IMR-90 (cell line): Measurements from ENCODE around the gene ELAVL4. TPM values are rescaled to one million over a fixed set of nuclear protein-coding genes. Genes with fewer than 3 reads are reported as not detected.

ENCODE experiments used
- ATAC-seq: fragments of 200-7000 bp; cut with Tn5 transposase; 2 replicates; pipeline ENCODE4 v1.9.1; 2020; ENCODE audit warnings: low read depth, mild to moderate bottlenecking, moderate library complexity
- BruUV-seq: library from RNA; stranded (reverse); fragments of 400-500 nt; replicated peaks from 2 replicates; lab custom pipeline; 2021; lab: Mats Ljungman, UMichigan
- CTCF ChIA-PET: fragments of 300-600 bp; formaldehyde crosslinking; extraction: SDS; loops from one replicate; lab custom pipeline; 2021; ENCODE audit warnings: antibody characterized with exemption; lab: Yijun Ruan, JAX
- POLR2A ChIA-PET: fragments of 300-600 bp; sonication (Branson Sonifier 250); formaldehyde crosslinking; loops from one replicate; lab custom pipeline; 2022; ENCODE audit warnings: antibody characterized with exemption; ENCODE audit not compliant: unreplicated experiment; lab: Charles Lee
- DNase-seq: peaks from one replicate; pipeline ENCODE4 v3.0.0; 2013
- H2AFZ ChIP-seq: replicated peaks from 2 replicates; pipeline ENCODE3; 2013; ENCODE audit warnings: low read length, mild to moderate bottlenecking; ENCODE audit not compliant: poor library complexity
- H2AK5ac ChIP-seq: 2 replicates; pipeline ENCODE4 v1.6.1; 2013; ENCODE audit warnings: low read depth, low read length, inconsistent platforms
- H2AK9ac ChIP-seq: replicated peaks from 2 replicates; pipeline ENCODE3; 2013; ENCODE audit warnings: mild to moderate bottlenecking, low read depth, low read length, moderate library complexity; ENCODE audit not compliant: poor library complexity
- H2BK120ac ChIP-seq: 2 replicates; pipeline ENCODE4 v1.6.1; 2013; ENCODE audit warnings: low read depth, low read length, inconsistent platforms
- H2BK15ac ChIP-seq: 3 replicates; pipeline ENCODE4 v1.6.1; 2013; ENCODE audit warnings: low read depth, low read length, inconsistent platforms
- H2BK20ac ChIP-seq: 2 replicates; pipeline ENCODE4 v1.6.1; 2013; ENCODE audit warnings: low read depth, mild to moderate bottlenecking, inconsistent platforms, low read length, moderate library complexity
- H2BK5ac ChIP-seq: 2 replicates; pipeline ENCODE4 v1.6.1; 2013; ENCODE audit warnings: mild to moderate bottlenecking, low read depth, low read length, inconsistent platforms; ENCODE audit not compliant: poor library complexity, severe bottlenecking
- H3K14ac ChIP-seq: replicated peaks from 2 replicates; pipeline ENCODE4 v1.6.1; 2013; ENCODE audit warnings: low read depth, low read length, inconsistent platforms
- H3K18ac ChIP-seq: 2 replicates; pipeline ENCODE4 v1.6.1; 2013; ENCODE audit warnings: low read depth, low read length, control low read depth
- H3K23ac ChIP-seq: 2 replicates; pipeline ENCODE4 v1.6.1; 2013; ENCODE audit warnings: low read depth, low read length, inconsistent platforms
- H3K27ac ChIP-seq: 2 replicates; pipeline ENCODE4 v1.5.1; 2013; ENCODE audit warnings: mild to moderate bottlenecking, control low read depth, low read length; ENCODE audit not compliant: insufficient read depth
- H3K27me3 ChIP-seq: 2 replicates; pipeline ENCODE4 v1.6.1; 2013; ENCODE audit warnings: low read length; ENCODE audit not compliant: control insufficient read depth, insufficient read depth
- H3K36me3 ChIP-seq: 2 replicates; pipeline ENCODE4 v1.6.1; 2013; ENCODE audit warnings: low read length, mixed read lengths; ENCODE audit not compliant: control insufficient read depth, insufficient read depth
- H3K4ac ChIP-seq: 2 replicates; pipeline ENCODE4 v1.6.1; 2013; ENCODE audit warnings: low read depth, low read length, inconsistent platforms
- H3K4me1 ChIP-seq: 2 replicates; pipeline ENCODE4 v1.6.1; 2013; ENCODE audit warnings: low read length, mixed read lengths; ENCODE audit not compliant: control insufficient read depth, insufficient read depth
- H3K4me2 ChIP-seq: 2 replicates; pipeline ENCODE4 v1.6.1; 2013; ENCODE audit warnings: low read depth, mild to moderate bottlenecking, control low read depth, low read length, moderate library complexity
- H3K4me3 ChIP-seq: 2 replicates; pipeline ENCODE4 v1.5.1; 2013; ENCODE audit warnings: low read depth, mild to moderate bottlenecking, control low read depth, low read length, moderate library complexity; ENCODE audit not compliant: insufficient read depth
- H3K56ac ChIP-seq: 2 replicates; pipeline ENCODE4 v1.6.1; 2013; ENCODE audit warnings: low read length, inconsistent platforms; ENCODE audit not compliant: insufficient read depth; ENCODE audit errors: extremely low read depth
- H3K79me1 ChIP-seq, 2 experiments: 2 replicates each; pipeline ENCODE4 v1.6.1; 2013; ENCODE audit warnings: low read length in 2 of 2, inconsistent platforms in 1 of 2, low read depth in 1 of 2
- H3K9ac ChIP-seq: 2 replicates; pipeline ENCODE4 v1.6.1; 2013; ENCODE audit warnings: low read depth, low read length, control low read depth
- H3K9me1 ChIP-seq: 2 replicates; pipeline ENCODE4 v1.6.1; 2013; ENCODE audit warnings: low read length, inconsistent platforms; ENCODE audit not compliant: insufficient read depth
- H3K9me3 ChIP-seq: 2 replicates; pipeline ENCODE4 v1.6.1; 2013; ENCODE audit warnings: low read length; ENCODE audit not compliant: control insufficient read depth, insufficient read depth
- H4K20me1 ChIP-seq: 2 replicates; pipeline ENCODE4 v1.6.1; 2013; ENCODE audit warnings: low read length, inconsistent platforms; ENCODE audit not compliant: insufficient read depth
- H4K5ac ChIP-seq: 2 replicates; pipeline ENCODE4 v1.6.1; 2013; ENCODE audit warnings: mild to moderate bottlenecking, low read depth, low read length, control low read depth
- H4K8ac ChIP-seq, 2 experiments: 2 replicates each; pipeline ENCODE4 v1.6.1; 2013; ENCODE audit warnings: low read depth in 2 of 2, low read length in 2 of 2, control low read depth in 1 of 2, inconsistent platforms in 1 of 2
- H4K91ac ChIP-seq: 2 replicates; pipeline ENCODE4 v1.6.1; 2013; ENCODE audit warnings: low read depth, low read length, inconsistent platforms; ENCODE audit not compliant: insufficient read depth
- BHLHE40 ChIP-seq: fragments of 150-350 bp; IDR thresholded peaks from 2 replicates; pipeline ENCODE4 v1.6.1; 2016; ENCODE audit warnings: mild to moderate bottlenecking, low read depth, low read length
- CEBPB ChIP-seq: IDR thresholded peaks from 2 replicates; pipeline ENCODE4 v1.6.1; 2012; ENCODE audit warnings: low read depth, low read length, improper control_type of control experiment
- CHD1 ChIP-seq: IDR thresholded peaks from 2 replicates; pipeline ENCODE4 v1.6.1; 2012; ENCODE audit warnings: low read depth, low read length, improper control_type of control experiment
- CTCF ChIP-seq: conservative IDR thresholded peaks from 2 replicates; pipeline ENCODE4 v1.5.1; 2012; ENCODE audit warnings: mild to moderate bottlenecking, low read depth, low read length, improper control_type of control experiment
- FOS ChIP-seq: fragments of 150-350 bp; IDR thresholded peaks from 2 replicates; pipeline ENCODE4 v1.6.1; 2016; ENCODE audit warnings: low read depth, low read length
- MAFK ChIP-seq: IDR thresholded peaks from 2 replicates; pipeline ENCODE4 v1.6.1; 2012; ENCODE audit warnings: low read depth, low read length, improper control_type of control experiment
- MAZ ChIP-seq: IDR thresholded peaks from 2 replicates; pipeline ENCODE4 v1.6.1; 2012; ENCODE audit warnings: low read depth, mild to moderate bottlenecking, low read length, improper control_type of control experiment, moderate library complexity, borderline replicate concordance
- MXI1 ChIP-seq: IDR thresholded peaks from 2 replicates; pipeline ENCODE4 v1.6.1; 2012; ENCODE audit warnings: low read depth, mild to moderate bottlenecking, low read length, moderate library complexity, borderline replicate concordance
- NFE2L2 ChIP-seq: fragments of 150-350 bp; IDR thresholded peaks from 2 replicates; pipeline ENCODE4 v1.6.1; 2016; ENCODE audit warnings: low read depth, mild to moderate bottlenecking, low read length
- POLR2A ChIP-seq: IDR thresholded peaks from 2 replicates; pipeline ENCODE4 v1.6.1; 2012; ENCODE audit warnings: mild to moderate bottlenecking, low read depth, low read length
- RAD21 ChIP-seq: IDR thresholded peaks from 2 replicates; pipeline ENCODE4 v1.6.1; 2012; ENCODE audit warnings: low read length, improper control_type of control experiment
- RCOR1 ChIP-seq: IDR thresholded peaks from 2 replicates; pipeline ENCODE4 v1.6.1; 2012; ENCODE audit warnings: mild to moderate bottlenecking, low read length, improper control_type of control experiment; ENCODE audit not compliant: insufficient replicate concordance
- RFX5 ChIP-seq: IDR thresholded peaks from 2 replicates; pipeline ENCODE4 v1.8.0; 2012; ENCODE audit warnings: low read depth, mild to moderate bottlenecking, low read length, moderate library complexity
- SMC3 ChIP-seq: fragments of 150-350 bp; IDR thresholded peaks from 2 replicates; pipeline ENCODE4 v1.6.1; 2016; ENCODE audit warnings: low read depth, mild to moderate bottlenecking, antibody characterized with exemption, low read length, moderate library complexity
- USF2 ChIP-seq: fragments of 150-350 bp; IDR thresholded peaks from 2 replicates; pipeline ENCODE4 v1.6.1; 2017; ENCODE audit warnings: mild to moderate bottlenecking, antibody characterized with exemption, low read length, low read depth
- WGBS, 2 experiments: methylation state at CpG; one replicate each; pipeline versions ENCODE4 v1.1.5 to v1.1.7; 2013; ENCODE audit warnings: missing lambda C conversion rate in 2 of 2; ENCODE audit not compliant: insufficient read length in 1 of 2; ENCODE audit errors: extremely low coverage in 2 of 2; 5-methylcytosine and 5-hydroxymethylcytosine counted together
- dilution Hi-C: fragments of 300-500 bp; cut with HindIII; formaldehyde crosslinking; loops from one replicate; pipeline ENCODE4 v1.14.3; 2018; ENCODE audit warnings: low sequenced_read_pairs; ENCODE audit not compliant: unreplicated experiment
- in situ Hi-C: fragments of 300-500 bp; cut with MboI; formaldehyde crosslinking; loops from 3 replicates; pipeline ENCODE4 v1.14.3; 2019; ENCODE audit warnings: low sequenced_read_pairs, inconsistent platforms, mixed read lengths
- intact Hi-C: fragments of 100-400 bp; cut with micrococcal nuclease; formaldehyde crosslinking; loops from 2 replicates; pipeline ENCODE4 v1.10.0; 2022
- polyA plus RNA-seq, 3 experiments: library from polyadenylated mRNA; depleted of rRNA; stranded (reverse); fragments of >200 nt; gene quantifications; 2 replicates each; pipeline ENCODE4 v1.2.3, GENCODE V29; 2012; ENCODE audit warnings: low replicate concordance in 1 of 3
- total RNA-seq: library from RNA; depleted of rRNA; stranded (reverse); fragments of >200 nt; gene quantifications from 2 replicates; pipeline ENCODE4 v1.2.3, GENCODE V29; 2012
- TF ChIP-seq, protein P1 (sequence below): fragments of 150-350 bp; IDR thresholded peaks from 2 replicates; pipeline ENCODE4 v1.6.1; 2016; ENCODE audit warnings: low read depth, mild to moderate bottlenecking, low read length, moderate library complexity, borderline replicate concordance

Gene ELAVL4
- total and polyA plus RNA-seq, 2 of the 4 experiments (the other 2 are of a cell fraction), result not detected

- H2BK120ac ChIP-seq, result no peak overlapping the region
- POLR2A ChIA-PET, result no interaction called here
- no peak overlapping the region for H3K18ac ChIP-seq
- H2AFZ ChIP-seq, result no peak overlapping the region
- WGBS, 2 experiments, result no CpG with 5 or more reads among the region's 4 CpGs
- H2BK20ac ChIP-seq, result no peak overlapping the region
- no peak overlapping the region for H4K8ac ChIP-seq
- H3K4ac ChIP-seq, result no peak overlapping the region
- H4K5ac ChIP-seq, result no peak overlapping the region
- no peaks in the 10 kb centered on the region for H3K4me1 ChIP-seq
- in situ Hi-C loops (no loop called here), intact Hi-C loops (no loop called here), dilution Hi-C loops (no loop called here)
- no peaks in the 10 kb centered on the region for H3K27me3 ChIP-seq
- no peak overlapping the region for H2BK5ac ChIP-seq
- H3K14ac ChIP-seq, result no peak overlapping the region
- no peak overlapping the region for H3K27ac ChIP-seq
- no peak overlapping the region for H3K4me3 ChIP-seq
- no peak overlapping the region for H3K23ac ChIP-seq
- no peak overlapping the region for H2AK9ac ChIP-seq
- H3K9me1 ChIP-seq, result no peaks in the 10 kb centered on the region
- H3K56ac ChIP-seq, result no peak overlapping the region
- H3K79me1 ChIP-seq, result no peaks in the 10 kb centered on the region
- H3K9me3 ChIP-seq, result peaks cover 19% of the 10 kb centered on the region
- H4K91ac ChIP-seq, result no peak overlapping the region
- no peaks in the 10 kb centered on the region for H4K20me1 ChIP-seq
- no peaks in the 10 kb centered on the region for H3K36me3 ChIP-seq
- CTCF ChIA-PET, result no interaction called here
- no peak overlapping the region for H2BK15ac ChIP-seq
- no peak overlapping the region for H2AK5ac ChIP-seq
- TF ChIP-seq FOS (no peak), CEBPB (no peak), NFE2L2 (no peak), SMC3 (no peak), RFX5 (no peak), POLR2A (no peak), MXI1 (no peak), CHD1 (no peak), BHLHE40 (no peak), RAD21 (no peak), MAZ (no peak), RCOR1 (no peak), CTCF (no peak), USF2 (no peak), MAFK (no peak)
- TF ChIP-seq, protein P1, sequence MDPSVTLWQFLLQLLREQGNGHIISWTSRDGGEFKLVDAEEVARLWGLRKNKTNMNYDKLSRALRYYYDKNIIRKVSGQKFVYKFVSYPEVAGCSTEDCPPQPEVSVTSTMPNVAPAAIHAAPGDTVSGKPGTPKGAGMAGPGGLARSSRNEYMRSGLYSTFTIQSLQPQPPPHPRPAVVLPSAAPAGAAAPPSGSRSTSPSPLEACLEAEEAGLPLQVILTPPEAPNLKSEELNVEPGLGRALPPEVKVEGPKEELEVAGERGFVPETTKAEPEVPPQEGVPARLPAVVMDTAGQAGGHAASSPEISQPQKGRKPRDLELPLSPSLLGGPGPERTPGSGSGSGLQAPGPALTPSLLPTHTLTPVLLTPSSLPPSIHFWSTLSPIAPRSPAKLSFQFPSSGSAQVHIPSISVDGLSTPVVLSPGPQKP, result no peak
- H3K4me2 ChIP-seq, result no peak overlapping the region
- BruUV-seq, result no TSS peak
- ATAC-seq (no peak), DNase-seq (no peak)
- no peak overlapping the region for H3K9ac ChIP-seq
Measured at GRCh38 chr1:50228871-50229384, 120.2 kb downstream of the ELAVL4 start.
